WERI-Rb-1 (cell line): Measurements from ENCODE around the gene TAF1B.
A peak's percentile ranks its signal among the peaks of the same experiment; 100 is the strongest.

ENCODE experiments used
- DNase-seq: peaks from one replicate; pipeline ENCODE4 v3.0.0-alpha.2; 2020
- H3K27ac ChIP-seq: fragments of 250-450 bp; sonication (Bioruptor Pico); 2 replicates; pipeline ENCODE4 v1.5.1; 2020; ENCODE audit warnings: mild to moderate bottlenecking, moderate library complexity
- H3K27me3 ChIP-seq: fragments of 250-450 bp; sonication (Bioruptor Pico); 2 replicates; pipeline ENCODE4 v1.5.1; 2021; ENCODE audit warnings: mild to moderate bottlenecking, low read depth, moderate library complexity; ENCODE audit not compliant: insufficient read depth, severe bottlenecking
- H3K36me3 ChIP-seq: fragments of 250-450 bp; sonication (Bioruptor Pico); 2 replicates; pipeline ENCODE4 v1.5.1; 2020; ENCODE audit warnings: mild to moderate bottlenecking, moderate library complexity
- H3K4me3 ChIP-seq: 2 replicates; pipeline ENCODE4 v1.5.1; 2011; ENCODE audit warnings: low read depth, mild to moderate bottlenecking, control low read depth, low read length
- H3K9me3 ChIP-seq: fragments of 250-450 bp; sonication (Bioruptor Pico); 2 replicates; pipeline ENCODE4 v1.5.1; 2021; ENCODE audit warnings: mild to moderate bottlenecking, moderate library complexity; ENCODE audit not compliant: severe bottlenecking
- CTCF ChIP-seq: IDR thresholded peaks from 2 replicates; pipeline ENCODE4 v1.5.1; 2011; ENCODE audit warnings: low read depth, mild to moderate bottlenecking, control low read depth, inconsistent platforms, low read length

The TAF1B gene

GRCh38 chr2:9949239-9949991 lies 106.1 kb downstream of the TAF1B start:
- no peak for DNase-seq
- Histone ChIP-seq H3K4me3 (no peak overlapping the region), H3K36me3 (no peaks in the 10 kb centered on the region), H3K9me3 (no peaks in the 10 kb centered on the region), H3K27me3 (no peaks in the 10 kb centered on the region), H3K27ac (no peak overlapping the region)
- no peak for TF ChIP-seq CTCF

- no peak for DNase-seq
- H3K36me3 ChIP-seq = peaks cover 3% of the 10 kb centered on the region
- no peak overlapping the region for H3K27ac ChIP-seq
- H3K4me3 ChIP-seq = peak overlapping the region; percentile 58; the same call in 1 of the 2 replicates
- no peak for TF ChIP-seq CTCF
- H3K9me3 ChIP-seq = no peaks in the 10 kb centered on the region
- no peaks in the 10 kb centered on the region for H3K27me3 ChIP-seq
Observed at GRCh38 chr2:9949992-9950520, 106.8 kb downstream of the TAF1B start.

GRCh38 chr2:9950521-9951271 lies 107.4 kb downstream of the TAF1B start:
- no peaks in the 10 kb centered on the region for H3K27me3 ChIP-seq
- peaks cover 10% of the 10 kb centered on the region for H3K36me3 ChIP-seq
- peak overlapping the region; percentile 83 for H3K27ac ChIP-seq
- H3K4me3 ChIP-seq = peak overlapping the region; percentile 58
- H3K9me3 ChIP-seq = no peaks in the 10 kb centered on the region
- DNase-seq = peak; percentile 60
- TF ChIP-seq CTCF = 0 out of 2 replicates have a peak, but pooled peaks have one; percentile 15

- no peak for DNase-seq
- Histone ChIP-seq H3K9me3 (no peaks in the 10 kb centered on the region), H3K4me3 (peak overlapping the region; percentile 58), H3K27ac (peak overlapping the region; percentile 83), H3K27me3 (no peaks in the 10 kb centered on the region), H3K36me3 (peaks cover 12% of the 10 kb centered on the region)
- TF ChIP-seq CTCF = no peak
Observed at GRCh38 chr2:9951272-9951521, 107.9 kb downstream of the TAF1B start.

GRCh38 chr2:9951522-9952285 lies 108.4 kb downstream of the TAF1B start, which contains the start of gene GRHL1:
Gene GRHL1, plus strand, starts transcription at chr2:9951693. Its CDS starts 141 bp downstream, at chr2:9951834.
- TF ChIP-seq CTCF = no peak
- H3K27ac ChIP-seq = peak within 1 kb of the TSS; percentile 83
- H3K36me3 ChIP-seq = peaks cover 16% of the 10 kb centered on the region
- H3K9me3 ChIP-seq = no peaks in the 10 kb centered on the region
- DNase-seq = peak; percentile 95
- peak within 1 kb of the TSS; percentile 58 for H3K4me3 ChIP-seq
- H3K27me3 ChIP-seq = no peaks in the 10 kb centered on the region
